ENCODE measurements around the gene PIGQ.
"Not testable (repeated sequence)": the region's sequence is repeated elsewhere in the genome, so short reads cannot be mapped to it uniquely, and the experiment has no call there.

Gene PIGQ

GRCh38 chr16:586047-586644 lies 16.4 kb downstream of the PIGQ start:
- DNase-seq (ENCODE audit: low read depth in 2 of 2): no peak

- no peak for DNase-seq (ENCODE audit: low read depth in 2 of 2)
Measured at GRCh38 chr16:586645-587590, 17.1 kb downstream of the PIGQ start.

GRCh38 chr16:588639-588888 lies 18.8 kb downstream of the PIGQ start:
- DNase-seq (ENCODE audit: low read depth in 2 of 2): peak; percentile 32 to 46

- peak; percentile 94 to 96 for DNase-seq (ENCODE audit: low read depth in 2 of 2)
Measured at GRCh38 chr16:588889-589657, 19.3 kb downstream of the PIGQ start.

- DNase-seq (ENCODE audit: low read depth in 2 of 2): peak; percentile 98 to 99
Measured at GRCh38 chr16:589658-590187, 20.0 kb downstream of the PIGQ start, which contains the start of gene RAB40C. Gene RAB40C, plus strand, starts transcription at chr16:590066. Its CDS starts 226 bp downstream, at chr16:590292.

- DNase-seq (ENCODE audit: low read depth in 2 of 2): no peak
Measured at GRCh38 chr16:590188-590814, 20.5 kb downstream of the PIGQ start.

- no peak for DNase-seq (ENCODE audit: low read depth in 2 of 2)
Measured at GRCh38 chr16:590815-591200, 21.0 kb downstream of the PIGQ start.

- DNase-seq (ENCODE audit: low read depth in 2 of 2): no peak
Measured at GRCh38 chr16:591231-591630, 21.5 kb downstream of the PIGQ start.

GRCh38 chr16:591892-592517 lies 22.2 kb downstream of the PIGQ start:
- no peak for DNase-seq (ENCODE audit: low read depth in 2 of 2)

GRCh38 chr16:592518-593306 lies 22.9 kb downstream of the PIGQ start:
- DNase-seq (ENCODE audit: low read depth in 2 of 2): no peak

GRCh38 chr16:593406-593805 lies 23.6 kb downstream of the PIGQ start:
- no peak for DNase-seq (ENCODE audit: low read depth in 2 of 2)

GRCh38 chr16:593807-594206 lies 24.0 kb downstream of the PIGQ start:
- no peak for DNase-seq (ENCODE audit: low read depth in 2 of 2)

- no peak for DNase-seq (ENCODE audit: low read depth in 2 of 2)
Measured at GRCh38 chr16:595094-595528, 25.3 kb downstream of the PIGQ start.

- no peak for DNase-seq (ENCODE audit: low read depth in 2 of 2)
Measured at GRCh38 chr16:595942-596735, 26.4 kb downstream of the PIGQ start.

- DNase-seq (ENCODE audit: low read depth in 2 of 2): no peak
Measured at GRCh38 chr16:596736-597060, 26.9 kb downstream of the PIGQ start.

- DNase-seq (ENCODE audit: low read depth in 2 of 2): not testable (repeated sequence)
Measured at GRCh38 chr16:597655-598054, 27.9 kb downstream of the PIGQ start.

GRCh38 chr16:598823-599739 lies 29.3 kb downstream of the PIGQ start:
- no peak for DNase-seq (ENCODE audit: low read depth in 2 of 2)

GRCh38 chr16:600781-601180 lies 31.0 kb downstream of the PIGQ start:
- no peak for DNase-seq (ENCODE audit: low read depth in 2 of 2)

GRCh38 chr16:603933-604332 lies 34.2 kb downstream of the PIGQ start:
- no peak for DNase-seq (ENCODE audit: low read depth in 2 of 2)

Measured in stimulated activated CD8-positive, alpha-beta memory T cell treated with anti-CD3 and anti-CD28 coated beads, Interleukin-2, amount 100 ng/mL, for 48 hours (primary cell).